ENCODE results near the gene KIRREL3.

Gene KIRREL3

GRCh38 chr11:126624506-126624905 is 376.1 kb downstream of the KIRREL3 start:
- DNase-seq = no peak

- DNase-seq = no peak
Observed at GRCh38 chr11:126619516-126619915, 381.1 kb downstream of the KIRREL3 start.

DNA sequence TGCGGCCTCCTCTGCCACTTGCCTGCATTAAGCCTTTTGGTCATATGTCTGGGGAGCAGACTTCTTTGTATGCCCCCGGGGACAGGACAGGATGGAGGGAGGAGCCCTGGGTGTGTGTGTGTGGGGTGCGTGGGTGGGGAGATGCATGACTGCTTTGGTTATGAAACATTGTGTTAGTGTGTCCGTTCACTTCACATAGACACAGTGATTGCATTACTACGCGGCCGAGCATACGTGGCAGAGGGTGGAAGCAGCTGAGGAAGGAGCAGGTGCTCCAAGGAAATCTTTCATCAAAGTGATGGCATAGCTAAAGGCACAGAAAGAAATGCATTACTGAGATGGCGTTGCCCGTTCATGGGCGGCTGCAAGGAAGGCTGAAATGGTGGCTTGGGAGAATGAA is 384.7 kb downstream of the KIRREL3 start:
- no peak for DNase-seq

- DNase-seq = no peak
Observed at GRCh38 chr11:126613272-126613671, 387.3 kb downstream of the KIRREL3 start.

GRCh38 chr11:126612671-126613070 is 387.9 kb downstream of the KIRREL3 start:
- DNase-seq = no peak

DNA sequence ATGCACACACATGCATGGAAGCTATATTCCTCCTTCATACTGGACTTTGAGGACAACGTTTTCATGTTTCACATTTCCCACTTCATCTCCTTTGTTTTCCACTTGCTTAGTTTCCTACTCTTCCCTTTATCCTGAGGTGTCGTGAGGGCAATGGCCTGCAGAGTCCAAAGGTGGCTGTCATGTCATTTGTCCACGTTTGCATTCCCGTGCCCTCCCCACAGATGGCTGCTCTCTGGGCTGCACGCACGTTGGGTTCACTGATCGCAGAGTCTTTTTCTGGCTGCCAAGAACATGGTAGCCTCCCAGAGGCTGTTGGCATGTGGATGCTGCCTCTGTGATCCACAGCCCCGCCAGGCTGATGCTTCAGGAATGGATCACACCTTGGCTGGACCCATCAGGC is 389.1 kb downstream of the KIRREL3 start:
- no peak for DNase-seq

GRCh38 chr11:126608658-126609057 is 391.9 kb downstream of the KIRREL3 start:
- DNase-seq = no peak

DNA sequence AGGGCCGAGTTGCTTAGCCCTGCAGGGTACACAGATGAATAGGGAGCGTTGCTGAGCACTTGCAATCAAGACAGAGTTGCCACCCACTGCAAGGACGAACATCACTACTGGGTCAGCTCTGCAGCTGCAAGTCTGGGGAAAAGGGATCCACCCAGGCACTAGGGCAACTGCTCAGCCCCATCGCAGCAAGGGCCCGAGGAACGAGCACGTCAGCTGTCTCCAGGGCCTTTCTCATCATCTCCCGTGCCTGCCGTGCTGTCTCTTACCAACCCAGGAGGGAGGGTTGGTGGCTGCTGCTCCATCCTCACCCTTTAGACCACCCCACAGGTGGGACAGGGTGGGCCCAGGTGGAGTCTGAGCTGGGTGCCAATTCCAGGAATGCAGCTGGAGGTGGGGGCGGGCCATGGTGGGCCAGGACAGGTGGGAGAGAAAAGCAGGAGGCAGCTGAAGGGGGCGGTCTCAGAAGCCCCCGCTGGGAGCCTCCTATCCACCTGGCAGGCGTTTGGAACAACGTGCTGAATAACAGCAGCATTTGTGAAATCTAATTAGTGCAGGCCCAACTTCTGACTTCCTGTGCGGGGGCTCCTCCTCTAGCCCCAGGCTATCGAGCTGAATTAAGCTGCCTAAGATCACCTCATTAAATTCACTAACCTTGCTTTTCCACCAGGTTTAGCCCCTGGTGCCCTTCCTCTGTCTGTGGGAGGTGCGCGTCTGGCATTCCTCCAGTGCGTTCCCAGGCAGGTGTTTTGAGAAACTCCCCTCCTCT is 392.6 kb downstream of the KIRREL3 start:
- no peak for DNase-seq

- peak; percentile 21 for DNase-seq
Observed at GRCh38 chr11:126607374-126607773, 393.2 kb downstream of the KIRREL3 start.

GRCh38 chr11:126606484-126606883 is 394.1 kb downstream of the KIRREL3 start:
- DNase-seq = no peak

GRCh38 chr11:126604461-126604860 is 396.1 kb downstream of the KIRREL3 start:
- no peak for DNase-seq

DNA sequence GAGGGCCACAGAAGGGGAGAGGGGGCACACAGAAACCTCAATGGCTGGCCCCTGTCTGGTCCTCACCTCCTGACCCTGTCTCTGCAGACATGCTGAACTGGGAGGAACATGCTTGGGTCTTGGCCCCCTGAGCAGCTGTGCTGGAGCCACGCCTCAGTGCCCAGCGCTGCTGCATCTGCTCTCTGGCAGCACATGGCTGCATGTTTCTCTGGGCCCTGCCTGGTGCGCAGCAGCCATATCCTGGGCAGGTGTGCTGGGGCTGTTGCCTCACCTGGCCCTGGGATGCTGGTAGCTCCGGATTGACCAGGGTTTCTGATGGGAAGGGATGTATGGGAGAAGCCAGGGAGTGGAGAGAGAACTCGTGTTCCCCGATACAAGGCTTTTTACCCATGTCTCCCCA is 397.1 kb downstream of the KIRREL3 start:
- DNase-seq = no peak

DNA sequence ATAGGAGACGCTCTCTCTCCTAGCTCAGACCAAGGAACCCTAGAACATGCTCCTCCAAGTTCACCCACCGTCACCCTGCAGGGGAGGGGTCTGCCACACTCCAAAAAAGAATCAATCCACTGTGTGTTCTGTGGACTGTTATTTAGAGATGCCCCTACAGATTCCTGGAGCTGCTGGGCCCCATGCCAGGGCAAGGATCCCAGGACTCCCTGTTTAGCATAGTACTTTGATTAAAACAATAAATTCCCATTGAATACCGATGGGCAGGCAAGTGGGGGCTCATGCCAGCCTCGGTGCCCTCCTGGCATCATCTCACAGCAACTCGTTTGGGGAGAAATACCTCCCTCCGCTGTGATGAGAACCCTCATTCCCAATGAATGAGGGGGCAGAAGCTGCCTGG is 397.6 kb downstream of the KIRREL3 start:
- DNase-seq = no peak

DNA sequence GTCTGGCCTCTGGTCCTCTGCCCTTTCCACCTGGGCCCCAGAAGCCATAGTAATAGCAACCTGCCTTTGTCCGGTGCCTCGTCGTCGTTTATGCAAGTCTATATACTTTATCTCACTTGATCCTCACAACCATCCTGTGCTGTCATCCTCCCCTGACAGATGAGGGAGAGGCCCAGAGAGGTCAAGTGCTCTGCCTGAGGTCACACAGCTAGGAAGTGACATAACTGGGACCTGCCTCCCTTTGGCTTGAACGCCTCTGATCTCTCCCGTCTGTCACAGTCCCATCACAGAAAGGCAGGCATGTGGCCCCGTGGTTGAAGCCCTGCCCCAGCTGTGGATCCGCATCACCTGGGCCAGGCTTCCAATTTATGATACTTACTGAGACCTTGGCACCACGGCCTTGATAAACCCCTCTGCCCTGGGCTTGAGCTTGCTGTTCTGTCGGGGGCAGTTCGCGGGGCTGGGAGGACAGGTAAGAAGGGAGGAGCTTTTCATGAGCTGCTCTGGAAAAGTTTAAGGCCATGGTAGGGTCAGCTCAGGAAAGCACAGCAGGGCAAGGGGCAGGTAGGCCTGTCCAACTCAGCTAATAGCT is 398.1 kb downstream of the KIRREL3 start:
- no peak for DNase-seq

DNA sequence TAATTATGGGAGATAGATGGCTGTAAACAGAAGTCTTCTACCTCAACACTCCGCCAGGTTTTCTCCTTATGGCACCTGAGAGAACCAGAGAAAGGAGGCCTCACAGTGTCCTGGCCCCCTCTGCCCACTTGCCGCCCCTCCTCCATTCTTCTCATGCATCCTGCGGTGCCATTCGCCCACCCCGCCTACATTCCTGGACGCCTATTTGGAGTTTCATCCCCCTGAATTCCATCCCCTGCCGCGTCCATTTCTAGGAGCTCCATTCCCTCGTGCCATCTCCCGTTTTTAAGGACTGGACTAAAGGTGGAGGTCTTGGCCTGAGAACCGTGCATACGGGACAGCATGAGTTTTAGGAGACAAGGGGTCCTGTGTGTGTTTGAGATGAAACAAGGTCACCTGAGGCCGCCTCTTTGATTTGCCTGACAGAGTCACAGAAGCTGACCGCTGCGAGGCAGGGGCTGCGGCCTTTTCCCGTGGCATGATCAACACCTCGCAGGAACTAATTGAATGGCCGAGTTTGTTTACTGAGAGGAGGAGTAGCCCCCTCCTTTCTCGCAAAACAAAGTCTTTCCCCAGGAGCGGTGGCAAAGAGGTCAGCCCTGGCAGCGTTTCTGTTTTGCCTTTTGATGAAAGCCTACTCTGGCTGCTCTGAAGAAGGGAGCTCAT is 398.9 kb downstream of the KIRREL3 start:
- DNase-seq = no peak

DNA sequence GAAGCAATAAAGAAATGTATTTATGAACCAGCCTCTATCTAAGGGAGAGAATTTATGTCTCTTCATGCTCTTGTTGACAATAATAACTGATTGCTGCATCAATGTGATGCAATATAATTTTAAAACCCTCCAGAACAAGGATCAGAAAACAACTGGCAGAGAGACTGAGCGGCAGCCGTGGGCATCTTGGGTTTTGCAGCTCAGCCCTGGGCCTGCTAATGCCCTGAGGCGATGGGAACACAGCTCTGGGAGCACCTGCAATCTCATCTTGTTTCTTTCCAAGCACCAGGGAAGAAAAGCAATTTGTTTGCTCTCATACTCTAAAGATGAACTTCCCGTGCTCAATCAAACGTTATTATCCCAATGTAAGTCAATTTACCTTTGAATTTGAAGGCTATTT is 399.4 kb downstream of the KIRREL3 start:
- no peak for DNase-seq

DNA sequence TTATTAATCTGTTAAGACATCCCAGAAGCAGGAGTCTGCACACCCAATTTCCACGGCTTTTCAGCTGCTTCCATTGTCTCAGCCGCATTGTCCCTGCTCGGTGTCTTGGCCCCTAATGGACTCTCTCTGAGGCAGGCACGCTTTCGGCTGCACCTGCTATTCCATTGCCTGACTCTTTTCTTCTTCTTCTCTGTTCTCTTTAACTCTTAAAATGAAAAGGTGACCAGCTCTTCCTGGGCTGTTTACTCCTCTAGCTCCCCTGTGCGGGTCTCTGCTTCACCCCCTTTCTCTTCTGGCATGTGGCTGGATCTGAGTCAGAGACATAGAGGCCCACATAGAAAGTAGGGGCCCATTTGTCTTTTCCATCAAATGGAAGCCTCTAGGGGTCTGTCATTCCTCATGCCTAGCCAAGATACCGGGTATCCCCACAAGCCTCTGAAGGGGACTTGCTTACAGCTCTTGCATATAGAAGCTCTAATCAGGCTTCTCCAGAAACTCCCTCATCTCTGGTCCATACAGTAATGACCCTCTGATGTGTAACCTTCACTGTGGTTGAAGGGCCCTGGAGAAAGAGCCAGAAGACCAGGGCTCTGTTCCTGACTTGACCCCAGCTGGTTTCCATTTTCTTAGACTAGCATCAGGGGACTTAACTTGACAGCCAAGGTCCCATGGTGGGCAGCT is 401.2 kb downstream of the KIRREL3 start:
- DNase-seq = no peak

GRCh38 chr11:126598344-126599216 is 402.0 kb downstream of the KIRREL3 start:
- no peak for DNase-seq

DNA sequence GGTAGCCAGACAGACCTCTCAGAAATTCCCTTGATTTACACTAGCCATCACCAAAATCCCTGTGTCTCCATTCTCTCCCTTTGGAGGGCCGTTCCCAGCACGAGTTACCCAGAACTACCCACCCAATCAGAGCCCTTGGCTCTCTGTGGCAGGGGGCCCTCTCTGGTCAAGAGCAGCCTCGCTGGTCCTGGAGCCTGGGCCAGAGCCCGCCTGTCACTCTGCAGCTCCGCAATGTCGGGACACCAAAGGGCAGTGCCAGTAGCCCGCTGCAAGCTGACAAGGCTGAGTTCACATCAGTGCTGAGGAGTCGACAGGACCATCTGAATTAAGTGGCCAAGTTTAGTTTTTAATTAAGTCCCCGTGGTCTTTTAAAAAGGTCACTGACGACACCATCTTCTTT is 403.5 kb downstream of the KIRREL3 start:
- no peak for DNase-seq

DNA sequence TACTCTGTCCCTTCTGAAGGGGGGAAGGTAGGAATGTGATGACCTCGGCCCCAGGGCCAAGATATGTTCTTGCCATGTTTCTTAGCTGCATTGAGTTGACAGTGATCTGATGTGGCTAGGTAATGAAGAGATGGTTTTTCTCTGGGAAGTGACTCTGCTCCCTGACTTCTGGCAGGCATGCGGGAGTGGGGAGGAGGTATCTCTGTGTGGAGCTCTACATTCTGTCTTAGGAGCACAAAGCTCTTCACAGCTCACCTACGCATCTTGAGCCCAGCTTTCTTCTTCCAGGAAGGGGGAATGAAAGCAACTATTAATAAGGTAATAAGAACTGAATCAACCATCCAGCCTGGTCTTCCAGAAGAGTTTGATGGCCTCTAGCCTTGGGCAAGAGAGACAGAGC is 404.1 kb downstream of the KIRREL3 start:
- DNase-seq = no peak

GRCh38 chr11:126595560-126595959 is 405.0 kb downstream of the KIRREL3 start:
- DNase-seq = no peak

DNA sequence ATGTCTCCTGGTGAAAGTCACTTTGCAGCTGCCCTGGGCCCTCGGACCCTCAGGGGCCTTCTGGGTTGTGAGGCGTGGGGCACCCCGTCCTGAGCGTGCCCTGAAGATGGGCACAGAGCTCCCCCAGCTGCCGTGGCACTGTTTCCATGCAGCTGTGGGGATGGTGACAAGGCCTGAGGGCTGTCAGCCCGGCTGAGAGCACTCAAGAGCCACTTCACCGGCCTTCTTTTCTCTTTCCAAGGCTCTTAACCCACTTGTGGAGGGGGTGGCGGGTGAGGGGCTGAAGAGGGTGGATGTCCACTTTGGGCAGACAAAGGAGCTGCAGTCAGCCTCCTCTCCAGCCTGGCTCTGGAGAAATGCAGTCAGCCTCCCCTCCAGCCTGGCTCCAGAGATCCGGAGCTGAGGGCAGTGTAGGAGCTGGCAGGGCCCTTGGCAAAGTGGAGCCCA is 405.6 kb downstream of the KIRREL3 start:
- no peak for DNase-seq

Measured in activated CD4-positive, alpha-beta T cell treated with anti-CD3 and anti-CD28 coated beads, Interleukin-2, Interleukin-6, amounts not matched to agents 100 ng/mL and 50 ng/mL, durations not matched to agents 16 hours and 8 hours (primary cell).